Jurkat, Clone E6-1 (cell line): Measurements from ENCODE around the gene INMT.

Source experiments
- DNase-seq: peaks from one replicate; pipeline ENCODE4 v3.0.0-alpha.2; 2011; ENCODE audit warnings: low read depth, low spot score
- H3K4me3 ChIP-seq: 2 replicates; pipeline ENCODE4 v1.5.1; 2011; ENCODE audit warnings: mild to moderate bottlenecking, low read length, control low read depth, moderate library complexity

Gene INMT

DNA sequence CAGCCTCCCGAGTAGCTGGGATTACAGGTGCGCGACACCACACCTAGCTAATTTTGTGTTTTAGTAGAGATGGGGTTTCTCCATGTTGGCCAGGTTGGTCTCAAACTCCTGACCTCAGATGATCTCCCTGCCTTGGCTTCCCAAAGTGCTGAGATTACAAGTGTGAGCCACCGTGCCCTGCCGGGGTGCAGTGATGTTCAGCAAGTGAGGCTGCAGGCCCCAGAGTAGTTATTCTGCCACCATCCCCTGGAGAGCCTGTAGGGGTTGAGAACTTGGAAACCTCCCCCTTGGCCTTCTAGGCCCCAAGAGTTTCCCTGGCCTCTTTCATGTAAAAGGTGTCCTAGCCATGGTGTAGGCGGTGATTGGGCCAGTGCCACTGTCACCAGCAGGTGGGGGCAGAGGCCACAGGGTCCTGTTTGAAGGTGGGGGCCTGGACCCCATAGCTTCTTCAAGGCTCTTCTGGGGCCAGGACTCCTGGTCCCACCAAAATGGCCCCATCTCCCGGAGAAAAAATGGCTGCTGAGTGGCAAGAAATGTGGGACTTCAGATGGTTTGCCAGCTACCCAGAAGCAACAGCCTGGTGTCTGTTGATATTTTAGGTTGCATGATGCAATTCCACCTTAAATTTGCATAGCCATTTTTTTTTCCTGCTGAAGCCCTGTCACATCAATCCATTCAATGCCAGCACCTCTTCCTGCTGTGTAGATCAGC, 25.5 kb upstream of the INMT start:
- peak; percentile 29 for DNase-seq
- peak overlapping the region; percentile 50 for H3K4me3 ChIP-seq

DNA sequence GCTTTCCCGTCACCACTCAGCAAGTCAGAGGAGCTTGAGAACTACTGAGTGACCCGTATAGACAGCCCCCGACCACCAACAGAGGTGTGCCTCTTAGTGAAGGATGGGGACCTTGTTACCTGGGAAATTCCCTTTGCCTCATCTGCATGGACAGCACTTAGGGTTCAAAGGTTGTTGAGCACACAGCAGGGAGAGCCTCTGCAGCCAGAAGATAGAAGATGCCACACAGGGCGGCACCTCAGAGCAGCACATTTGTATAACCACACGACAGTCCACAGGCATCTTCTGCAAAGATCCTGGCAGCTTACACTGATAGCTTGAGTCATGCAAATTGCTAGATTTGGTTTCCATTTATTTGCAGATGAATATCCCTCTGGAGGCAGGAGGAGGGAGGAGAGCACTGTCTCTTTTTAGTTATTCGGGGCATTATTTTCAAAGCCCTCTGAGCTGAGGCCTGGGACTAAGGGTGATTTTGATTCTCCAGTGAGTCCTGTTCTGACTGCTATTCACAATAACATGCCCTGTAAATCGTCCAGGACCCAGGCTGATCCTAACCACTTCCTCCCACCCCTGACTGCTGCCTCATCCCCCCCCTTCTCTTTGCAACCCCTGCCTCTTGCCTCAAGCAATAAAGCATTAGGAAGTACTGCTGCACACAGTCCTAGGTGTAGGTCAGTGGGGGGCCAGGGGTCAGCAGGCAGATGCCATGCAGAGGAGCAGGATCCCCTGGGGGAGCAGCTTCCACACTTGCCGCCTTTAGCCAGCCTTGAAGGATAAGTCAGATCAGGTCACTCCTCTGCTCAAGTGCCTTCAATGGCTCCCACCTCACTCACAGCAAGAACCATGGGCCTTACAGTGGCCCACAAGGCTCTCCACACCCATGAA, 24.6 kb upstream of the INMT start:
- DNase-seq, result peak; percentile 93
- peak overlapping the region; percentile 50 for H3K4me3 ChIP-seq

DNA sequence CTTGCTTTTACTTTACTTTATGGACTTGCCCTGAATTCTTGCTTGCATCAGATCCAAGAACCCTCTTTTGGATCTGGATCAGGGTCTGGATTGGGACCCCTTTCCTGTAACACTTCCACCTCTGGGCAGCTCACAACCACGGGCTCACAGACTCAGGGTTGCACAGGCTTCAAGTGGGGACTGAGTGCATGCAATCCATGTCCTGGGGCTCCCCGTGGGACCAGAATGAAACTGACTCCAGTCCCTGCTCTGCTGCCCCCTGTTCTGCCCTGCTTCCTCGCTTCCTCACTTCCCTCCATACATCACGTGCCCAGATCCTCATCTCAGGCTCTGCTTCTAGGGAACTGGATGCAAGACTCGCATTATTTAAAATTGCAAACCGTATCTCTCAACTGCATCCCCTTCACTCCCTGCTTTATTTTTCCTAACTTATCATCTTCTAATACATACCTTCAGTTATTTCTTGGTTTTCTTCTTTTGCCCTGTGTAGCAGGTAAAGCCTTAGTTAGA, 23.3 kb upstream of the INMT start:
- no peak for DNase-seq
- H3K4me3 ChIP-seq, result no peak overlapping the region

DNA sequence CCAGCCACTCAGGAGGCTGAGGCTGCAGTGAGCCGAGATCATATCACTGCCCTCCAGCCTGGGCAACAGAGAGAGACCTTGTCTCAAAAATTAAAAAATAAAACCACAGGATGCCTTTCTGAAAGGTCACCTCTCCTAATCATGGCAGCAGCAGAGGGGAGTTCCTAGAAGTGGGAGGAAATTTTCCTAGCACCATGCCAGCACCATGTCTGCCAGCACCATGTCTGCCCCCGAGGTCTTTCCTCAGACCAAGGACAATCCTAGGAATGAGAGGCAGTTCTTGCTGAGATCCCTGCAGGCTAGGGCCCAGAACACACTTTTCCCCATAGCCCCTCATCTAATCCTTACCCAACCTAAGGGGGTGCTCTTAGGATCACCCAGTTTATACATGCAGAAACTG, 22.3 kb upstream of the INMT start:
- no peak for DNase-seq
- H3K4me3 ChIP-seq, result no peak overlapping the region

DNA sequence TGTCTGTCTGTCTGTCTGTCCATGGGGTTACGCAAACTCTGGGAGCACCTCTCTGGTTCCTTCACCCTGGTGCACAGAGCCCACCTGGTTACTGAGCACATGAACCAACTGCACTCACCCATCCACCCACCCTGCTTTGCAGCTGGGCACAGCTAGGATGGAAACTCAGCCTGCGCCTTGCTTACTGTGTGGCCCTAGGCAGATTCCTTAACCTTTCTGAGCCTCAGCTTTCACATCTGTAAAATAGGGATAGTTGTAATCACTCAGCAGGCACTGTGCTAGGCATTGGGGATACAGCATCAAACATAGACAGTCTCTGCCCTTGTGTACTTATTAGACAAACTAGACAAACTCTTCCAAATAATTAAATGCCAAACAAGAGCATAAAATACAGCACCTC, 21.8 kb upstream of the INMT start:
- no peak for DNase-seq

DNA sequence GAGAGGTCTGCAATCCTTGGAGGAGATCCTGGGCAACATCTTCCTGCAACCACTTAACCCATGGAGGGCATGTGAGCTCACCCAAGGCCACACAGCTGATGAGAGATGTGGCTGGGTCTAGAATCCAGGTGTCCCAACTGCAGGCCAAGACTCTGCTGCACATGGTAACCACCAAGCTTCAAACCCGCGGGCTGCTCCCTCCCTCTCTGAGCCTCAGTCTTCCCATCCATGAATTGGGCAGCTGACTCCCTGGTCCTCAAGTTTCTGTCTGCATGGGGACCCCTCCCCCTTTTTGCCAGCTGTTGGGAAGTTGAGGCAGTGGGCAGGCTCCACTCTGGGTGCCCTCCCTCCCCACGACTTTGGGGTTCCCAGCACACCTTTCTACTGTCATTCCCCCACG, 20.9 kb upstream of the INMT start:
- no peak overlapping the region for H3K4me3 ChIP-seq
- no peak for DNase-seq

More for the DNA sequence above, 21.8 kb upstream of the INMT start:
- no peak overlapping the region for H3K4me3 ChIP-seq

DNA sequence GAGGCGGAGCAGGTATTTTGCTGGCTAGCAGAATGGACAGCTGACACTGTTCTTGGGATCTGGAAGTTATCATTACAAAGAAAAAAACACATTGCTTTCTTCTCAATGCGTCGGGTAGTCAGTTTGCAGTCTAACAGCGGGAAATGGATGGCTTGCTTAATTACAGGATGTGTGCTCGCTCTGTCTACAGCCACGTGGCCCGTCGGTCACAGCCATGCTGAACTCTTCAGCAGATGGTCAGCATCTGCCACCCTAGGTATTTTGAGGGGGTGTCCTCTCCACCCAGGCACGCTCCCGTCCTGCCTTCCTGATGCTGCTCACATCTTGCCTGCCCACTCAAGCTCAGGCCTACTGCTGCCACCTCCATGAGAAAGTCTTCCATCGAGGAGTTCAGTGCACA, 20.4 kb upstream of the INMT start:
- no peak overlapping the region for H3K4me3 ChIP-seq
- no peak for DNase-seq

DNA sequence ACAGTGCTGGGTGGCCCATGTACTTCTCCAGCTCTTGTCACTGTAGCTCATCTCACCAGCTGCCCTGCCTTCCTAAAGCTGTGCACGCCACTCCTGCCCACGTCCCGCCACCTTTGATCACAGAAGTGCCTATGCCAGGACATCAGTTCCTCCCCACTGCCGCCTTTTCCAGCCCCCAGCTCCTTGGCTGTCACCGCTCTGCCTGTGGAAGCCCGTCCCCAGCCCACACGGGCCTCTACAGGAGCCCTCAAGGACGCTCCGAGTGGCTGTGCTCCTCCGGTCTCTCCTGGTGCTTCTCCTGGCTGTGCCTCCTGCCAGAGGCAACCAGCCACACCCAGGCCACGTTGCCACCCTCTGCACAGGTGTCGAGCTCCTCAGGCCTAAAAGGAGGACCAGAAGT, 19.3 kb upstream of the INMT start:
- H3K4me3 ChIP-seq, result no peak overlapping the region
- no peak for DNase-seq

DNA sequence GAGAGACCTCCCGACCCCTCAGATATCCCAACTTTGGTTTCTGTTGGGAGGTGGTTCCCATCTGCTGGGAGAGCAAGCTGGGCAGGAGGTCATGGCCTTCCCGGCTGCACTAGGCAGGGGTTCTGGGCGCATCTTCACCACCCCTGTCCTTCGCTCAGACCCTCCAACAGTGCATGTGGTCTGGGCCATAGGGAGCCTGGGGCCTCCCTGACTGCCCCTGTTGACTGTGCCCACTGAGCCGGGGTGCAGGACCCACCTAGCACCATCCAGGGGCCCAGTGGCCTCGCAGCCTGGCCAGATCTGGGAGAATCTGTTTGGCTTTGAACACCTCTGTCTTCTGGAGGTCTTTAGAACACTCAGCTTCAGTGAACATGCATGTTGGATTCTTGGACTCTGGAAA, 18.7 kb upstream of the INMT start:
- no peak overlapping the region for H3K4me3 ChIP-seq
- DNase-seq, result no peak

DNA sequence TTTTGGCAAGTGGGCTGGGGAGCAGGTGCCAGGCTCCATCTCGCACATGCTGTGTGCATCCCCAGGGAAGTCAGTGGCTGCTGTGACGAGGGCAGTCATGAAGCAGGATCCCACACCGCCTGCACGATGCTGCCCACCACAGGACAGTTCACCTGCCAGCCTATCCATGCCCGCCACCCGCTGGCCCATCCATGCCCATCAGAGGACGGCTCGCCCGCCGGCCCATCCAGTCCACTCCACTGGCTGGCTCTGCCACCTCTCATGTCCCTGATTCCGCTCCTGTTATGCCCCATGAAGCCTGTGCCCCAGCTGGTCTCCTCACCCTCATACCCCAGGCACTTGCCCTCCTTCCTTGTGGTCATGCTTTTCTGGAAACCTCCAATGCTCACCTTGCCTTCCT, 18.2 kb upstream of the INMT start:
- no peak for DNase-seq
- no peak overlapping the region for H3K4me3 ChIP-seq

DNA sequence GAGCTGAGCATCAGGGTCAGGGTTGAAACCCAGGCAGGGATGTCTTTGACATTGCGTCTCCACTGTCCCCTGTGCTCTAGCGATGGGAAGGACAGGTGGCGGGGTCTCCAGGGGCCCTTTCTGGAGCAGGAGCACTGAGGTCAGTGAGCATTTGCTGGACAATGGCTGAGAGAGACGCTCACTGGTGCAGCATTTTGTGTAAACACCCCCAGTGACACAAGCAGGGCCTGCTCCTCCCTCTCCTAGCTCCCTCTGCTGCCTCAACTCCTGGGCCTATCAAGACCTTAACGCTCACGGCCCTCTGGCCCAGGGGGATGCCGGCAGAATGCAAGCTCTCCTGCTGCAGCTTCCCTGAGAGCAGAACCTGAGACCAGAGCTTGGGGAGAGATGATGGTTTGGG, 17.4 kb upstream of the INMT start:
- no peak for DNase-seq
- no peak overlapping the region for H3K4me3 ChIP-seq

DNA sequence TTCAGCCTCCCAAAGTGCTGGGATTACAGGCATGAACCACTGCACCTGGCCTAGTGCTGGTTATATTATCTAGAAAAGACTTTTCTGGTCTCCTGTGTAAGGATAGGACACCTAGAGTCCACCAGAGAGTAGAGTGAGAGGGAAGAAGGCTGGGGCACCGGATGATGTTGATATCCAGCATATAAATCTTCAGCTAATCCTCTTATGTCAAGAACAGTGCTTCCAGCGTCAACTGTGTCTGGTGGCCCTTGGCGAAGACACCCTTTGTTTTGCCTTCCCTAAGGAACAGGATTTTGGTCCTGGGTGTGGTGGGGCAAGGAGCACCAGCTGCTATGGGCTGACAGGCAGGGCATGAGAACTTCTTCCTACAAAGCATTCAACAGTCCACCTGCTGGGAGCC, 16.3 kb upstream of the INMT start:
- no peak for DNase-seq
- no peak overlapping the region for H3K4me3 ChIP-seq

DNA sequence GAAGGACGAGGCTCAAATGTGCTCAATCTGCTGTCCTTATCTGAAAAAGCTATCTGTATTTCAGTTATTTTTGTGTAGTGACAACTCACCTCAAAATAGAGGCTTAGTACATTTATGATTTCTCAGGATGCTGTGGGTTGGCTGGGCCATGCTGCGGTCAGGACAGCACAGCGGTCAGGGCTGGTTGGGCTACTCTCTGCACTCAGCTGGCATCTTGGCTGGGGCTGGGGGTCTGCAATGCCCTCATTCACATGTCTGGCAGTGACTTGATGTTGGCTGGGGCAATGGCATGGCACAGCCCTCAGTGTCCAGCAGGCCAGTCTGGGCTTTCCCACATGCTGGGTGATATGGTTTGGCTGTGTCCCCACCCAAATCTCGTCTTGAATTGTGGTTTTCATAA, 15.6 kb upstream of the INMT start:
- no peak for DNase-seq
- H3K4me3 ChIP-seq, result no peak overlapping the region

DNA sequence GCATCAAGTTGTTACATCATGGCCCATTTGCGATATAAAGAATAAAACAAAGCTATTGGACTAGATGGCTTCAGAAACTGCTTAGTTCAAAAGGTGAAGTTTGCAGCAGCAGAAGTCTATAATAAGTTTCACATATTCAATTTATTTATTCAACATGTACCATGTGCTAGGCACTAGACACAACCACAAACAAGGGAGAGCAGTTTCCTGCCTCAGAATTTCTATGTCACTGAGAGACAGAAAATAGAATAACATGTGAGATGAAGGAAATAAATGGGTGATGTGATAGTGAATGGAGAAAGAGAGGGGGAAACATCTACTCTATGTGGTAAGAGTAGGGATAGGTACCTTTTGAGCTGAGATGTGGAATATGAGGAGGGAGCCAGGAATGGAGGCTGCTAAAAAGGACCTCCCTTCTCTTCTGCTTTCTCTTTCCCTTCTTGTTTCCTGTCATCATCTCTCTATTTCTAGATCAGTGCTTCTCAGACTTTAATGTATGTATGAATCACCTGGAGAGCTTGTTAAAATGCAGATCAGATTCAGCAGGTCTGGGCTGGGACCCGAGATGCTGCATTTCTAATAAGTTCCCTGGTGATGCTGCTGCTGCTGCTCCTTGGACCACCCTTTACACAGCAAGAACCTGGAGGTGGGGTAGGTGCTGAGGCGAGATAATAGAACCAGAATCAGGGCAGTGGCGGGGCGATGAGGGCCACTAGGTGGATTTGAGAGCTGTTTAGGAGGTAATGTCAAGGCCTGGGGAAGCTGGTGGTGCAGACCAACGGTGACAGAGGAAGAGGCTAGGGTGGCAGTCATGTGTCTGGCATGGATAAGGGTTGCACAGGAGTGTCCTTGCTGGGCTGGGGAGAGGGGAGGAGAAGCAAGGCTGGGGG, 13.7 kb upstream of the INMT start:
- no peak for DNase-seq
- H3K4me3 ChIP-seq, result no peak overlapping the region

DNA sequence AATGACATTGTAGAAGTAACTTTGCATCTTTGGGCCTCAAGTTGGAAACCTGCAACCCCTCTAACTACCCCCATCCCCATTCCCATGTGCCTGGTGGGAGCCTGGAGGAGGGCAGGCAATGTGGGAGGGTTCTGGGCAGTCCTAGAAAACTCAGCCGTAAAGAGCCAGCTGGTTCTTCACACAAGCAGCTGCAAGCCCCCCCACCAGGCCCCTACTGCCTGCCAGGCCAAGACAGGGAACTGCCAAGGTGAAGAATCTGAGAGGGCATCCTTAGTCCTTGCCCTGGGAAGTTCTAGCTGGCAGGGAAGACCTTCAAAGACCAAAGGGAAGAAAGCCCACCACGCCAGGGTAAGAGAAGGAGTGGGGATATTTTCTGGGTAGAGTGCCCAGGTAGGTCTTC, 12.2 kb upstream of the INMT start:
- no peak overlapping the region for H3K4me3 ChIP-seq
- DNase-seq, result no peak

DNA sequence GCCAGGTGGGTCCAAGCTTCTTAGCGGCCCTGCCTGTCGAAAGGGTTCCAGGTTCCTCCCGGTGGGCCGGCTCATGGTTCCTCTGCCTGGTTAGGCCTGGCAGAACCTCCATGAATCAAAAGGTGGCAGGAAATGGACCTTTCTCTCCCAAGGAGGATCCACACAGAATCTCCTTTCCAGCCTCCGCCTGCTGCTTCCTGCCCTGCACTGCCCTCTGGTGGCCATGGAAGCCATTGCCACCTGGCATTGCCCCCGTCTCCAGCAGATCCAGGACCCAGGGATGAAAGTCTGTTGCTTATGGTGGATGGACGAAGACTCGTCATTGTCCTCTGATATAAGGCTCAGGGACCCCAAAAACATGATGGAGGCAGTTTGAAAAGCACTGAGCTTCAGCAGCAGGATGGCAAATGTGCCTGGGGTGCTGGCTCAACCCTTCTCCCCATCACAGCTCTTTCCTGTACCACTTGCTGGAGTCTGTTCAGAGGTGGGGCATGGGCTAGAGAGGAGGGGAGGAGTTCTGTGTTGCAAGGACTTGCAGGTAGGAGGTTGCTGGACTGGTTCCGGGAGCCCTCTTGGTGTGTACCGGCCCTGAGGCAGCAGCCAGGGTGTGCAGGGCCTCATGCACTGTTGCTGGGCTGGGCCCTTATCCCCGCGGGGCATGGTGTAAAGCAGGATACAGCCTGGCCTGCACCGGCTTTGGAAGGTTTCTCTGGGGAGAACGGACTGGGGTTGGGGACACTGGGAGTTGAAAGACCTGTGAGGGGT, 11.3 kb upstream of the INMT start:
- peak; percentile 44 for DNase-seq
- H3K4me3 ChIP-seq, result no peak overlapping the region

DNA sequence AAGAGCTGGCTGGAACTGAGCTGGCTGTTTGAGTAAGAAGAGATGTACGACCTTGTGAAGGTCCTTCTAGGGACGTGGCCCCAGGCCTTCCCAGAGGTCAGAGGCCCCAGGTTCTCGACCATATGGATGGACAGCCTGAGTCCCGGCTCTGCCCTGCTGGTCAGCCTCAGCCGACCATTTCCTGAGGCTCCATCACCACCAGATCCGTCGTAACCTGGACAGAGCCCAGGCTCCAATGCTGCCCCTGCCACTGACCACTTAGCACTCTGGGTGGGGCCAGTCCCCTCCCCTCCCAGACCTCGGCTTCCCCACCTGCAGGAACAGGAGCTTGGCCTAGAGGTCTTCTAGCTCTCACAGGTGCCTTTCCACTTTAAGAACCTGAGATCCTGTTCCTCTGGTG, 10.6 kb upstream of the INMT start:
- DNase-seq, result no peak
- no peak overlapping the region for H3K4me3 ChIP-seq

DNA sequence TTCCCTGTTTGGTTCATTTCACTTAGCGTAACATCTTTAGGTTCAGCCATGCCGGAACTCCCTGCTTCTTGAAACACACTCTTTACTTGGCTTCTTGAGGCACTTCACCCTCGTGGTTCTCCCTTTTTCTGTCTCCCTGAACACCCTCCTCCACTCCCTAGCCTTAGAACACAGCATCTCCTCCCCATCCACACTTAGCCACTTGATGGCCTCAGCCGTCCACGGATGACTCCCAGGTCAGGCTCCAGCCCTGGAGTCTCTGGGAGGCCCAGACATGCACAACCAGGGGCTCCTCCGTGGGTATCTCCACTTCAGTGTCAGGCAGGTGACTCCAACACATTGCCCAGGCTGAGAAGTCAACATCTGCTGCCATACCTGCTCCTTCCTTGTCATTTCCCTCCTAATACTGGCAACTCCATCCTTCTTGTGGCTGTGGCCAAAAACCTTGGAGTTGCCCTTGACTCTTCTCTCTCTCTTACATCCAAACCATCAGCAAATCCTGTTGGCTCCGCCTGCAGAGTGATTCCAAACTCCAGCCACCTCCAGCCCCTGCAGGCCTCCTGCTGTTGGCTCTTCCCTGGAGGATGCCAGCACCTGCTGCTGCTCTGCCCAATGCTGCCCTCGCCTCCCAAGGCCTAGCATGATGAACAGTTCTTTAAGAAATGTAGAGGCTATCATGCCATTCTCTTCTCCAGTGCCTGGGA, 8.4 kb upstream of the INMT start:
- no peak for DNase-seq
- no peak overlapping the region for H3K4me3 ChIP-seq
